ENCODE data around the gene SMAD3. TPM values are rescaled to one million over a fixed set of nuclear protein-coding genes. Genes with fewer than 3 reads are reported as not detected.

The SMAD3 gene
- total RNA-seq = 5.8 TPM

GRCh38 chr15:67065531-67066005 is at the start of gene SMAD3:
Gene SMAD3 (plus strand): TSS chr15:67065602. CDS start chr15:67066155, 553 bp downstream.

Other genes with a start within 250 kb of the SMAD3 start
- 54.0 TPM for gene AAGAB, start 189.1 kb downstream of the SMAD3 start, total RNA-seq
- 7.8 TPM for gene IQCH, start 189.2 kb downstream of the SMAD3 start, total RNA-seq